H1 (cell line): ENCODE results near the gene VPS35L.

Source experiments
- BRCA1 ChIP-seq: IDR thresholded peaks from 2 replicates; pipeline ENCODE4 v1.6.1; 2012; ENCODE audit warnings: low read depth, low read length, improper control_type of control experiment
- CTCF ChIP-seq, 3 experiments: IDR thresholded peaks; 1 replicate in 2 of 3; 2 replicates in 1 of 3; pipeline versions ENCODE4 v1.5.1 to v1.6.1; 2011; ENCODE audit warnings: low read length in 3 of 3, mild to moderate bottlenecking in 3 of 3, inconsistent platforms in 2 of 3, low read depth in 1 of 3, moderate library complexity in 1 of 3; ENCODE audit not compliant: insufficient read depth in 1 of 3; ENCODE audit errors: control extremely low read depth in 1 of 3
- EZH2 ChIP-seq: fragments of 200-600 bp; sonication (generic); IDR thresholded peaks from 2 replicates; pipeline ENCODE4 v1.7.1; 2012; ENCODE audit warnings: low read depth, mild to moderate bottlenecking, moderate library complexity, low read length, inconsistent platforms; ENCODE audit not compliant: severe bottlenecking
- HDAC6 ChIP-seq: IDR thresholded peaks from one replicate; pipeline ENCODE4 v1.7.1; 2012; ENCODE audit warnings: low read depth, mild to moderate bottlenecking, inconsistent platforms, low read length, moderate library complexity
- KDM1A ChIP-seq: fragments of 200-600, 300-600 bp; sonication (generic); IDR thresholded peaks from 2 replicates; pipeline ENCODE4 v1.7.1; 2016; ENCODE audit warnings: mild to moderate bottlenecking, low read length, borderline replicate concordance
- MAFK ChIP-seq: IDR thresholded peaks from 2 replicates; pipeline ENCODE4 v1.6.1; 2012; ENCODE audit warnings: low read depth, mild to moderate bottlenecking, improper control_type of control experiment, low read length
- POLR2A ChIP-seq, 2 experiments: IDR thresholded peaks; 1 replicate in 1 of 2; 2 replicates in 1 of 2; pipeline ENCODE4 v1.6.1; 2011; ENCODE audit warnings: low read depth in 2 of 2, low read length in 2 of 2, mild to moderate bottlenecking in 2 of 2; ENCODE audit errors: control extremely low read depth in 1 of 2
- POLR2AphosphoS5 ChIP-seq: IDR thresholded peaks from 2 replicates; pipeline ENCODE4 v1.6.1; 2011; ENCODE audit warnings: low read depth, low read length
- RXRA ChIP-seq: IDR thresholded peaks from 2 replicates; pipeline ENCODE4 v1.6.1; 2011; ENCODE audit warnings: low read depth, mild to moderate bottlenecking, low read length, moderate library complexity; ENCODE audit not compliant: insufficient read depth
- SIRT6 ChIP-seq: IDR thresholded peaks from one replicate; pipeline ENCODE4 v1.7.1; 2012; ENCODE audit warnings: low read length, inconsistent platforms
- TF ChIP-seq, protein P1 (sequence below): IDR thresholded peaks from 2 replicates; pipeline ENCODE4 v1.6.1; 2012; ENCODE audit warnings: inconsistent platforms

GRCh38 chr16:19690196-19690595, 134.7 kb downstream of the VPS35L start:
- TF ChIP-seq CTCF (IDR thresholded peaks at IDR 0.05; ENCODE audit: control extremely low read depth in 1 of 3, insufficient read depth in 1 of 3, low read depth in 1 of 3, low read length in 3 of 3) = no peak
- TF ChIP-seq POLR2A (IDR thresholded peaks at IDR 0.05; ENCODE audit: control extremely low read depth in 1 of 2, low read depth in 2 of 2, low read length in 2 of 2) = no peak
- TF ChIP-seq MAFK = no peak
- no peak for TF ChIP-seq KDM1A
- TF ChIP-seq POLR2AphosphoS5 = no peak
- TF ChIP-seq HDAC6 = no peak
- TF ChIP-seq EZH2 = no peak
- TF ChIP-seq SIRT6 = no peak
- TF ChIP-seq RXRA = no peak
- TF ChIP-seq BRCA1 = no peak
- TF ChIP-seq, protein P1, sequence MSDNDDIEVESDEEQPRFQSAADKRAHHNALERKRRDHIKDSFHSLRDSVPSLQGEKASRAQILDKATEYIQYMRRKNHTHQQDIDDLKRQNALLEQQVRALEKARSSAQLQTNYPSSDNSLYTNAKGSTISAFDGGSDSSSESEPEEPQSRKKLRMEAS = no peak
